GM12865 (cell line): ENCODE measurements around the gene SNX32.
"Not testable (repeated sequence)": the region's sequence is repeated elsewhere in the genome, so short reads cannot be mapped to it uniquely, and the experiment has no call there.

Experiments used
- DNase-seq: peaks from one replicate; pipeline ENCODE4 v3.0.0; 2010; ENCODE audit warnings: low read depth
- H3K4me3 ChIP-seq: 2 replicates; pipeline ENCODE4 v1.5.1; 2011; ENCODE audit warnings: mild to moderate bottlenecking, low read depth, low read length, control low read depth
- CTCF ChIP-seq: IDR thresholded peaks from 2 replicates; pipeline ENCODE4 v1.5.1; 2011; ENCODE audit warnings: low read length, control low read depth, low read depth, inconsistent platforms; ENCODE audit not compliant: insufficient read depth; ENCODE audit errors: missing control alignments

Gene SNX32

DNA sequence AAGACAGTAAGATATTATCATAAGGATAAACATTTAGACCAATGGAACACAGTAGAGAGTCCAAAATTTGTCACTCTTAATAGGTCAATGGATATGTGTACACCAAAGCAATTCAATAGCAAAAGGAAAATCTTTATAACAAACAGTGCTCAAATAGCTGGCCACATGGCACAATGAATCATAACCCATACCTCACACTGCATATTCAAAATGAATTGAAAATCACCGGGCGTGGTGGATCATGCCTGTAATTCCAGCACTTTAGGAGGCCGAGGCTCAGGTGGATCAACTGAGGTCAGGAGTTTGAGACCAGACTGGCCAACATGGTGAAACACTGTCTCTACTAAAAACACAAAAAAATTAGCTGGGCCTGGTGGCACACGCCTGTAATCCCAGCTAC lies 8.4 kb downstream of the SNX32 start:
- no peak overlapping the region for H3K4me3 ChIP-seq
- DNase-seq: no peak
- no peak for TF ChIP-seq CTCF

DNA sequence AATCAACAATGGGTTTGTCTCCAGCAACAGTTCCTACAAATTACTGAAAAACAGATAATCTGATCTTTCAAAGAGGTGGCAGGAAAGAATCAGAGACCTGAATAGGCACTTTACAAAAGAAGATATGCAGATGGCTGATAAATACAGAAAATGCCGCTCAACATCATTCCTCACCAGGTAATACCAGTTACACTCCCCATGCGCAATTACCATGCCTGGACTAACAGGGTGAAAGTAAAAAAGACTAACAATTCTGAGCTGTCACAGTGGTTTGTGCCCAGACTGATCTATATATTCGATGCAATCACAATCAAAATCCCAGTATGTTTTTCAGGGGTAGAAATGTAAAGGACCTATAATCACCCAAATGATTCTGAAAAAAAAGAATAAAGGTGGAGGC lies 10.0 kb downstream of the SNX32 start:
- no peak for TF ChIP-seq CTCF
- no peak for DNase-seq
- no peak overlapping the region for H3K4me3 ChIP-seq

DNA sequence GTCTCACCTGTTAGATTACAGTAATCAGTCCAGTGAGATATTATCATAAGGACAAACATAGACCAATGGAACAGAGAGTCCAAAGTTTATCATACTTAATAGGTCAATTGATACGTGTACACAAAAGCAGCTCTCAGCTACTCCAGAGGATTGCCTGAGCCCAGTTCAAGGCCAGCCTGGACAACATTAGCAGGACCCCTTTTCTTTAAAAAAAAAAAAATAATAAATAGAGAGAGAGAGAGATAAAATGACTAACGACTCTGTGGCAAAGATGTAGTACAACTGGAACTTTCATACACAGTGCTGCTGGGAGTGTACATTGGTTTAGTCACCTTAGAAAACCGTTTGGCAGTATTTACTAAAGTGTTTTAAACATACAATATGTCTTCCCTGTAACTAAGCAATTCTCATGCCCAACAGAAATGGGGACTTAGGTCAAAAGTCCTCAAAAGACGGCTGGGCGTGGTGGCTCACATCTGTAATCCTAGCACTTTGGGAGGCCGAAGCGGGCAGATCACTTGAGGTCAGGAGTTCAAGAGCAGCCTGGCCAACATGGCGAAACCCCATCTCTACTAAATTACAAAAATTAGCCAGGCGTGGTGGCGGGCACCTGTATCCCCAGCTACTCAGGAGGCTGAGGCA lies 10.6 kb downstream of the SNX32 start:
- H3K4me3 ChIP-seq: no peak overlapping the region
- DNase-seq: no peak
- no peak for TF ChIP-seq CTCF

DNA sequence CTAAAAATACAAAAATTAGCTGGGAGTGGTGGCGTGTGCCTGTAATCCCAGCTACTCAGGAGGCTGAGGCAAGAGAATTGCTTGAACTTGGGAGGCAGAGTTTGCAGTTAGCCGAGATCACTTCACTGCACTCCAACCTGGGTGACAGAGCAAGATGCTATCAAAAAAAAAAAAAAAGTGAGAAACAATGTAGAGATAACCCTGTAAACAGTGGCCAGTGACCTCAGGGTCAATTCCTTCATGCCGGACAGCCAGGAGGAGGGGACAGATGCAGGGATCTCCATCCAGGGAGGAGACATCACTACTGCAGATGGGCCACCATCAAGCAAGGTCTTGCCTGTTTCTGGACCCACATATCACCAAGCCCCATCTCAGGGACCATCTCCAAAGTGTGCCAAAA lies 14.0 kb downstream of the SNX32 start:
- no peak for TF ChIP-seq CTCF
- no peak for DNase-seq
- H3K4me3 ChIP-seq: no peak overlapping the region

- not testable (repeated sequence) for DNase-seq, H3K4me3 ChIP-seq
Observed at GRCh38 chr11:65848693-65849092, 14.9 kb downstream of the SNX32 start.

DNA sequence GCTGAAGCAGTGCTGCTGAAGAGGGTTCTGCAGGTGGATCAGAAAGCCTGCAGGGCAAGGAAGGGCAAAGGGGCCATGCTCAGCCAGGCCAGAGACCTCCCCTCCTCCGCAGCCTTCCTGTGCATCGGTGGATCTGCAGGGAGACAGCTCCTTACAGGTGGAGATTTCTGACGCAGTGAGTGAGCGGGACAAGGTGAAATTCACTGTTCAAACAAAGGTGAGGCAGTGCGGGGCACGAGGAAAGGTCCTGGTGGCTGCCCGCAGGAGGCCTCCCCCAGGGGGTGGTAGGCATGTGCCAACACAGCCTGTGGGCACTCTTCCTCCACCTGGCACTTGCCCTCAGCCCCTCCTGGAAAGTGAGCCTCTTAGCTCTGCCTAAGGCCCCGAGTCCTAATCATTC lies 15.6 kb downstream of the SNX32 start:
- H3K4me3 ChIP-seq: no peak overlapping the region
- no peak for DNase-seq
- no peak for TF ChIP-seq CTCF

- DNase-seq: peak; percentile 2
- no peak overlapping the region for H3K4me3 ChIP-seq
- TF ChIP-seq CTCF: no peak
Observed at GRCh38 chr11:65849771-65850216, 16.0 kb downstream of the SNX32 start.
